Left lung (tissue), 10 donors: ENCODE results near the gene NET1. TPM values are rescaled to one million over a fixed set of nuclear protein-coding genes. Genes with fewer than 3 reads are reported as not detected.

Experiments
- ATAC-seq: fragments of 200-7000 bp; cut with Tn5 transposase; one replicate; pipeline ENCODE4 v1.9.1; 2020; ENCODE audit warnings: moderate library complexity
- DNase-seq, 4 donors: peaks; one replicate each; pipeline ENCODE4 v3.0.0-alpha.2; 2013 to 2020
- H3K27ac ChIP-seq, 2 donors: fragments of 200-600 bp; sonication (generic) in 1 of 2; one replicate each; pipeline versions ENCODE4 v1.5.0 to v1.8.0; 2020 to 2021
- H3K27me3 ChIP-seq, 2 donors: fragments of 200-600 bp; sonication (generic) in 1 of 2; one replicate each; pipeline versions ENCODE4 v1.5.0 to v1.8.0; 2020 to 2021
- H3K36me3 ChIP-seq, 2 donors: fragments of 200-600 bp; sonication (generic) in 1 of 2; one replicate each; pipeline versions ENCODE4 v1.5.0 to v1.8.0; 2020 to 2021
- H3K4me1 ChIP-seq, 2 donors: fragments of 200-600 bp; one replicate each; pipeline ENCODE4 v1.8.0; 2021
- H3K4me3 ChIP-seq, 2 donors: fragments of 200-600 bp; sonication (generic) in 1 of 2; one replicate each; pipeline versions ENCODE4 v1.5.0 to v1.8.0; 2020 to 2021; ENCODE audit warnings: mild to moderate bottlenecking in 1 of 2
- H3K9me3 ChIP-seq, 2 donors: fragments of 200-600 bp; sonication (generic) in 1 of 2; one replicate each; pipeline versions ENCODE4 v1.5.0 to v1.8.0; 2020 to 2021
- intact Hi-C, 2 donors: fragments of 100-400 bp; cut with DNase I; formaldehyde crosslinking; loops; one replicate each; pipeline versions ENCODE4 v1.11.2 to v1.14.2; 2022
- polyA plus RNA-seq, 6 donors: library from polyadenylated mRNA; unstranded; fragments of 120-200 nt; gene quantifications; one replicate each; pipeline ENCODE4 v1.2.1, GENCODE V29; 2013; ENCODE audit not compliant: insufficient read length in 6 of 6
- total RNA-seq, 2 donors: library from RNA; stranded (reverse); fragmentation: NEBNext Ultra II Directional; extraction: Animal tissue kit (Norgen Biotek cat#: 25700); gene quantifications; one replicate each; pipeline ENCODE4 v1.2.1, GENCODE V29; 2021
- TF ChIP-seq, protein P1 (sequence below), 2 donors: fragments of 200-600 bp; sonication (generic) in 1 of 2; IDR thresholded peaks; one replicate each; pipeline versions ENCODE4 v1.5.0 to v1.8.0; 2021; ENCODE audit warnings: antibody characterized with exemption in 2 of 2
- donor health status: DM: no; HTN: yes; CAD: no.
- donor health status: DM: no; HTN: no; CAD: no.

The NET1 gene
- total and polyA plus RNA-seq, 8 donors, result 36.3 to 221 (median 154) TPM

DNA sequence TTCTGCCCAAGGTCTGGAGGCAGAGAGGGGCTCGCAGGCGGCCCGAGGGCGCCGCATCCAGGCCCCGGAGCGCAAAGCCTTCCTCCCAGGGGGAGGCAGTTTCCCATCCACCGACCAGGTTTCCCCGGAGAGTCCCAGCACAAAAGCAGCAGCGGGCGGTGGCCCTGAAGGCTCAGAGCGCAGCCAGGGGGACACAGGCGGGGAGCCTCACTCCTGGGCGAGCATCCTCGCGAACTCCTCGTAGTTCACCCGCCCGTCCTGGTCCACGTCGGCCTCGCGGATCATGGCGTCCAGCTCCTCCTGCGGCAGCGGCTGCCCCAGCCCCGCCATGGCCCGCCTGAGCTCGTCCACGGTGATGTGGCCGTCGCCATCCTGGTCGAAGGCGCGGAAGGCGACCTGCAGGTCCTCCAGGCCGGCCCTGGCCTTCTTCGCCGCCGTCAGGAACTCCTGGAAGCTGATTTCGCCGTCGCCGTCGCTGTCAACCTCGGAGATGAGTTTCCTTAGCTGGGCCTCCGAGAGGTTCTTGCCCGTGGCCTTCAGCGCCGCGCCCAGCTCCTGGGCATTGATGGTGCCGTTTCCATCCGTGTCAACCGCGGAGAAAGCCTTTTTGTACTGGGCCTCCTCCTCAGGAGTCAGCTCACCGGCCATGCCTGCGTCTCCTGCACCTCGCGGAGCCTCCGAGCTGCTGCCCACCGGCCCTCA is 86.6 kb downstream of the NET1 start:
- Histone ChIP-seq H3K27ac (no peak overlapping the region), H3K4me1 (peaks cover 0 to 7% of the 10 kb centered on the region in 2 donors), H3K9me3 (no peaks in the 10 kb centered on the region), H3K4me3 (no peak overlapping the region), H3K36me3 (no peaks in the 10 kb centered on the region), H3K27me3 (peaks cover 0 to 7% of the 10 kb centered on the region in 2 donors)
- TF ChIP-seq, protein P1, sequence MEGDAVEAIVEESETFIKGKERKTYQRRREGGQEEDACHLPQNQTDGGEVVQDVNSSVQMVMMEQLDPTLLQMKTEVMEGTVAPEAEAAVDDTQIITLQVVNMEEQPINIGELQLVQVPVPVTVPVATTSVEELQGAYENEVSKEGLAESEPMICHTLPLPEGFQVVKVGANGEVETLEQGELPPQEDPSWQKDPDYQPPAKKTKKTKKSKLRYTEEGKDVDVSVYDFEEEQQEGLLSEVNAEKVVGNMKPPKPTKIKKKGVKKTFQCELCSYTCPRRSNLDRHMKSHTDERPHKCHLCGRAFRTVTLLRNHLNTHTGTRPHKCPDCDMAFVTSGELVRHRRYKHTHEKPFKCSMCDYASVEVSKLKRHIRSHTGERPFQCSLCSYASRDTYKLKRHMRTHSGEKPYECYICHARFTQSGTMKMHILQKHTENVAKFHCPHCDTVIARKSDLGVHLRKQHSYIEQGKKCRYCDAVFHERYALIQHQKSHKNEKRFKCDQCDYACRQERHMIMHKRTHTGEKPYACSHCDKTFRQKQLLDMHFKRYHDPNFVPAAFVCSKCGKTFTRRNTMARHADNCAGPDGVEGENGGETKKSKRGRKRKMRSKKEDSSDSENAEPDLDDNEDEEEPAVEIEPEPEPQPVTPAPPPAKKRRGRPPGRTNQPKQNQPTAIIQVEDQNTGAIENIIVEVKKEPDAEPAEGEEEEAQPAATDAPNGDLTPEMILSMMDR (IDR thresholded peaks at IDR 0.05), result no peak
- intact Hi-C loops, result no loop called here
- no peak for ATAC-seq
- DNase-seq, result no peak

DNA sequence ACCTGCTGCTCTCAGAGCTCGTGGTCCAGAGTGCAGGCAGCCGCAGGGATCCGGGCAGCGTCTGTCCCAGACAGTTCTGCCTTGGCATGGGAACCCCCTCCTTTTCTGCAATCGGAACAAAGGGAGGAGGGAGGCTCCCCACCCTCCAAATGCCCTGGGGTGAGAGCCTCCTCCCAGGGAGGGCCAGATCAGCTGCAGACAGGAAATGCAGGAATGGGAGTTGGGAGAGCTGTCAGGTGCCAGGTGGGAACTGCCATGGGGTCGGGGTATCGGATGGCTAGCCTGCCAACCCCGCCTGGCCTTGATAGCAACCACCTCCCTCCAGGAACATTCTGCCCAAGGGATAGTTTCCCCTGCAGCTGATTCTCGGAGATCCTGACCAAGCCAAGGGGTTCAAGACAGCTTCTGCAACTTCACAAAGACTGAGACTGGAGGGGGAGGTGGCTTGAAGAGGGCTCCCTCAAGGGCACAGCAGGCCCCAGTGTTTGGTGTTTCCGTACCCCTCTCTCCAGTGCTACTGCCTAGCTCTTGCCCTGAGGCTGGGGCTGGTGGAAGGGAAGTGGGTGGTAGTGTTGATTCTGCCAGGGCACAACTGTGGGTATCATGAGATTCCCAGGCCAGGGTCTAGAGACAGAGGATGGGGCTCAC is 87.3 kb downstream of the NET1 start, which contains the start of gene CALML5:
CALML5 (minus strand) TSS at position 78 of the 648 bp plus-strand sequence. CDS start 132 bp downstream, outside the sequence.
- DNase-seq, result no peak
- H3K27ac ChIP-seq, result no peak within 1 kb of the TSS
- TF ChIP-seq, protein P1 (IDR thresholded peaks at IDR 0.05), result no peak
- ATAC-seq, result no peak
- no peak within 1 kb of the TSS for H3K4me3 ChIP-seq
- no peaks in the 10 kb centered on the region for H3K36me3 ChIP-seq
- peaks cover 0 to 7% of the 10 kb centered on the region in 2 donors for H3K27me3 ChIP-seq
- no peaks in the 10 kb centered on the region for H3K9me3 ChIP-seq
- intact Hi-C loops, result no loop called here
- H3K4me1 ChIP-seq, result peaks cover 0 to 7% of the 10 kb centered on the region in 2 donors

DNA sequence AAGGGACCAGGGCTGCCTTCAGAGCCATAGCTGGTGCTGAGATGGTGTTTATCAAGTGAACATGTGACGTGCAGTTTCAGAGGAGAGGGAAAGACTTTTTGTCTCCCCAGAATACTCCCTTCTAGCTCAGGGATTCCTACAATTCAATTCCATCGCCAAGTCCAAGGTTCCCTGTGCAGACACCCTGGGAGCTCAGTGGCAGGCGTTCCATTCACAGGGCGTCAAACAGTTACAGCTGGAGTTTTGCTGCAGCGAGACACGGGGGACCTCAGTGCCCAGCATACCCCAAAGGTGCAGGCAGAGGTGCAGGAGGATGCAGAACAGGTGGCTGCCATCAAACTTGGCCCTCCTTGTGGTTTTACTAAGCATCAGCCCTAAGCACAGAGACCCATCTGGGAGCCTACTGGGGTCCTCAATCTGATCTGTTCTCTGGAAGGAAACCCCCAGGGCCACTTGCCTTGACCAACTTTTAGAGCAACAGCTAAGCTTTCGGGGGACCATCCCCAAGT is 87.9 kb downstream of the NET1 start:
- no peaks in the 10 kb centered on the region for H3K9me3 ChIP-seq
- H3K36me3 ChIP-seq, result no peaks in the 10 kb centered on the region
- no peak overlapping the region for H3K27ac ChIP-seq
- ATAC-seq (no peak), DNase-seq (no peak)
- intact Hi-C loops, result no loop called here
- TF ChIP-seq, protein P1 (IDR thresholded peaks at IDR 0.05), result no peak
- H3K4me1 ChIP-seq, result peaks cover 0 to 7% of the 10 kb centered on the region in 2 donors
- peaks cover 0 to 7% of the 10 kb centered on the region in 2 donors for H3K27me3 ChIP-seq
- H3K4me3 ChIP-seq, result no peak overlapping the region

DNA sequence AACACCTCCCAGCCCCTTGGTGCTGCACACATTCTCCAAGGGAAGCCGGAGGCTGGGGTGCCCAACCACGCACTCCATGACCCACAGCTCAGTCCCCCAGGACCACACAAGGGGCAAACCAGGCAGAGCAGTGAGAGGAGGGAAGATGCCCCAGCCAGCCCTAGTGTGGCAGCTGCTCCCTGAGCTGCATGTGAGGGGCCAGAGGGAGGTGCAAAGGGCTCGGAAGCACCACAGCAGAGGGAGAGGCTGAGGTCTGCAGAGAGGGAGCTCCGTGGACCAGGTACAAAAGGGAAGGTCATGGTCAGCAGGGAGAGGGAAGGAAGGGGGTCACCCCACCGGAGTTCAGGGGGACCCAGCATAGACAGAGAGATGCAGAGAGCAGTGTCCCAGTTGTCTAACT is 88.6 kb downstream of the NET1 start:
- intact Hi-C loops, result no loop called here
- TF ChIP-seq, protein P1 (IDR thresholded peaks at IDR 0.05), result no peak
- peaks cover 0 to 7% of the 10 kb centered on the region in 2 donors for H3K27me3 ChIP-seq
- no peak overlapping the region for H3K27ac ChIP-seq
- H3K36me3 ChIP-seq, result no peaks in the 10 kb centered on the region
- H3K4me3 ChIP-seq, result no peak overlapping the region
- H3K4me1 ChIP-seq, result peaks cover 0 to 7% of the 10 kb centered on the region in 2 donors
- DNase-seq (no peak), ATAC-seq (no peak)
- H3K9me3 ChIP-seq, result no peaks in the 10 kb centered on the region

DNA sequence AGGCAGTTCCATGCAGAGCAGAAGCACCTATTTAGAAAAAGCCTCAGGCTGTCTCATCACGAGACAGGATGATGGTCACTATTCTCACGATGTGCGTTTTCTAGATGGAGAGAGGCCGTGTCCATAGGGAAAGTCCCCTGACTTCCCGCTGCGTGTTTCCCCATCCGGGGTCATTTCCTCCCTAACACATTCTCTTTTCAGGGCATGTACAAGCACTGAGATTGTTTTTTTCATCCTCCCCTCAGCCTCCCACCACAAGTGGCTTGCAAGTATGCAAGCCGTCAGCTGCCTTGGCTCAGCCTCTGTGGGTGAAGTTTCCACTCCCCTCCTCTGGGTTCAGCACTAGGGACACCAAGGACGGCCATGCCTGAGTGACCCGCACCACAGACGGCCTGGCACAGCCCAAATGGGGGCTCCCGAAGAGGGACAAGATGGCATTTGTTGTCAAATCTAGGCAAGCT is 89.7 kb downstream of the NET1 start:
- Histone ChIP-seq H3K36me3 (no peaks in the 10 kb centered on the region), H3K4me1 (peaks cover 0 to 7% of the 10 kb centered on the region in 2 donors), H3K4me3 (no peak overlapping the region), H3K27ac (no peak overlapping the region), H3K27me3 (peaks cover 0 to 7% of the 10 kb centered on the region in 2 donors), H3K9me3 (no peaks in the 10 kb centered on the region)
- ATAC-seq (peak; percentile 39), DNase-seq (peak in 2 of 4 donors; percentile 32 to 50)
- intact Hi-C loops, result no loop called here
- TF ChIP-seq, protein P1 (IDR thresholded peaks at IDR 0.05), result no peak
